HG03095 (cell line): ENCODE measurements around the gene EXOC3L4.
"Not testable (repeated sequence)": the region's sequence is repeated elsewhere in the genome, so short reads cannot be mapped to it uniquely, and the experiment has no call there.

ENCODE experiments used
- ATAC-seq: cut with Tn5 transposase; IDR thresholded peaks from one replicate; pipeline ENCODE4 v1.9.1; 2021; ENCODE audit warnings: moderate library complexity; ENCODE audit not compliant: unreplicated experiment

Gene EXOC3L4

GRCh38 chr14:103118018-103118662 is 23.6 kb downstream of the EXOC3L4 start:
- ATAC-seq: no peak

- ATAC-seq: no peak
Measured at GRCh38 chr14:103118663-103119404, 24.3 kb downstream of the EXOC3L4 start.

GRCh38 chr14:103119527-103119926 is 25.0 kb downstream of the EXOC3L4 start:
- ATAC-seq: not testable (repeated sequence)

- ATAC-seq: no peak
Measured at GRCh38 chr14:103121121-103121845, 26.8 kb downstream of the EXOC3L4 start.

GRCh38 chr14:103121846-103122584 is 27.5 kb downstream of the EXOC3L4 start:
- ATAC-seq: no peak

- ATAC-seq: no peak
Measured at GRCh38 chr14:103122585-103122946, 28.0 kb downstream of the EXOC3L4 start.

- ATAC-seq: no peak
Measured at GRCh38 chr14:103122947-103123633, 28.6 kb downstream of the EXOC3L4 start, which contains the start of gene TNFAIP2. Gene TNFAIP2, plus strand, starts transcription at chr14:103123461. Its CDS starts 2,997 bp downstream, at chr14:103126458.

GRCh38 chr14:103123634-103124500 is 29.3 kb downstream of the EXOC3L4 start:
- no peak for ATAC-seq

- no peak for ATAC-seq
Measured at GRCh38 chr14:103124501-103125001, 30.0 kb downstream of the EXOC3L4 start.

GRCh38 chr14:103125098-103126070 is 30.9 kb downstream of the EXOC3L4 start:
- ATAC-seq: no peak

GRCh38 chr14:103126088-103126872 is 31.8 kb downstream of the EXOC3L4 start:
- ATAC-seq: no peak

- ATAC-seq: no peak
Measured at GRCh38 chr14:103126873-103127304, 32.4 kb downstream of the EXOC3L4 start.

- no peak for ATAC-seq
Measured at GRCh38 chr14:103127356-103127755, 32.8 kb downstream of the EXOC3L4 start.

GRCh38 chr14:103127861-103128598 is 33.5 kb downstream of the EXOC3L4 start:
- no peak for ATAC-seq

- ATAC-seq: no peak
Measured at GRCh38 chr14:103128631-103129300, 34.2 kb downstream of the EXOC3L4 start.
